Loucy (cell line): ENCODE measurements around the gene GPR17.

Source experiments
- H2AFZ ChIP-seq: fragments of 200-600 bp; sonication (generic); 2 replicates; pipeline ENCODE4 v1.6.0; 2016; ENCODE audit warnings: antibody characterized with exemption, mild to moderate bottlenecking, low read length, moderate library complexity
- H3F3A ChIP-seq: fragments of 200-600 bp; 2 replicates; pipeline ENCODE4 v1.6.0; 2016; ENCODE audit warnings: antibody characterized with exemption, low read depth, mild to moderate bottlenecking
- H3K27me3 ChIP-seq: fragments of 200-600 bp; sonication (generic); 2 replicates; pipeline ENCODE4 v1.6.1; 2014; ENCODE audit warnings: low read length, mild to moderate bottlenecking; ENCODE audit not compliant: insufficient read depth, poor library complexity, severe bottlenecking
- H3K36me3 ChIP-seq: fragments of 200-600 bp; sonication (generic); 2 replicates; pipeline ENCODE4 v1.6.1; 2016; ENCODE audit warnings: low read length; ENCODE audit not compliant: insufficient read depth
- H3K4me1 ChIP-seq: fragments of 200-600 bp; sonication (generic); 2 replicates; pipeline ENCODE4 v1.5.1; 2014; ENCODE audit warnings: low read length, mild to moderate bottlenecking; ENCODE audit not compliant: insufficient read depth, poor library complexity, severe bottlenecking
- H3K4me2 ChIP-seq: fragments of 200-600 bp; sonication (generic); 2 replicates; pipeline ENCODE4 v1.6.0; 2014; ENCODE audit warnings: antibody characterized with exemption, low read length, low read depth, mild to moderate bottlenecking; ENCODE audit not compliant: poor library complexity, severe bottlenecking
- H3K4me3 ChIP-seq: fragments of 200-600 bp; sonication (generic); 2 replicates; pipeline ENCODE4 v1.5.1; 2014; ENCODE audit warnings: low read length, mild to moderate bottlenecking, mixed read lengths; ENCODE audit not compliant: poor library complexity, severe bottlenecking
- H3K79me2 ChIP-seq: fragments of 200-600 bp; sonication (generic); 2 replicates; pipeline ENCODE4 v1.6.1; 2014; ENCODE audit warnings: low read length; ENCODE audit not compliant: insufficient read depth
- H3K9ac ChIP-seq: fragments of 200-600 bp; sonication (generic); 2 replicates; pipeline ENCODE4 v1.6.0; 2014; ENCODE audit warnings: mild to moderate bottlenecking, low read depth, low read length, moderate library complexity; ENCODE audit not compliant: poor library complexity, severe bottlenecking
- H3K9me2 ChIP-seq: fragments of 200-600 bp; sonication (generic); replicated peaks from 2 replicates; pipeline ENCODE4 v1.6.1; 2016; ENCODE audit warnings: low read depth, low read length, mixed read lengths
- H3K9me3 ChIP-seq: fragments of 200-600 bp; sonication (generic); 2 replicates; pipeline ENCODE4 v1.6.1; 2014; ENCODE audit warnings: mild to moderate bottlenecking, antibody characterized with exemption, low read length, low read depth; ENCODE audit not compliant: insufficient read depth
- H4K20me1 ChIP-seq: fragments of 200-600 bp; sonication (generic); 2 replicates; pipeline ENCODE4 v1.6.0; 2014; ENCODE audit warnings: antibody characterized with exemption, low read length, mild to moderate bottlenecking; ENCODE audit not compliant: insufficient read depth, poor library complexity, severe bottlenecking
- CTCF ChIP-seq: fragments of 200-600 bp; sonication (generic); conservative IDR thresholded peaks from 2 replicates; pipeline ENCODE4 v1.5.1; 2014; ENCODE audit warnings: mild to moderate bottlenecking, antibody characterized with exemption, low read length
- EZH2phosphoT487 ChIP-seq: fragments of 200-600 bp; IDR thresholded peaks from 2 replicates; pipeline ENCODE4 v1.6.1; 2018; ENCODE audit warnings: antibody characterized with exemption, mild to moderate bottlenecking, moderate library complexity, borderline replicate concordance

Gene GPR17

GRCh38 chr2:127665267-127665893 lies 19.4 kb downstream of the GPR17 start:
- Histone ChIP-seq H3K27me3 (no peaks in the 10 kb centered on the region), H3K9me2 (no peaks in the 10 kb centered on the region), H2AFZ (no peak overlapping the region), H3K9ac (no peak overlapping the region), H3F3A (no peaks in the 10 kb centered on the region), H3K4me3 (no peak overlapping the region), H3K36me3 (no peaks in the 10 kb centered on the region), H3K4me1 (no peaks in the 10 kb centered on the region), H3K4me2 (no peak overlapping the region), H3K9me3 (no peaks in the 10 kb centered on the region), H4K20me1 (no peaks in the 10 kb centered on the region), H3K79me2 (no peaks in the 10 kb centered on the region)
- TF ChIP-seq CTCF (no peak), EZH2phosphoT487 (no peak)

GRCh38 chr2:127669056-127669455 lies 23.1 kb downstream of the GPR17 start:
- H3K9ac ChIP-seq: no peak overlapping the region
- H3K27me3 ChIP-seq: no peaks in the 10 kb centered on the region
- H3K79me2 ChIP-seq: no peaks in the 10 kb centered on the region
- no peak overlapping the region for H3K4me3 ChIP-seq
- H3K9me2 ChIP-seq: no peaks in the 10 kb centered on the region
- H3K4me1 ChIP-seq: no peaks in the 10 kb centered on the region
- no peaks in the 10 kb centered on the region for H3K36me3 ChIP-seq
- no peak overlapping the region for H3K4me2 ChIP-seq
- no peaks in the 10 kb centered on the region for H4K20me1 ChIP-seq
- H3K9me3 ChIP-seq: no peaks in the 10 kb centered on the region
- TF ChIP-seq CTCF: no peak
- no peak for TF ChIP-seq EZH2phosphoT487
- H2AFZ ChIP-seq: no peak overlapping the region
- H3F3A ChIP-seq: no peaks in the 10 kb centered on the region

GRCh38 chr2:127670055-127670956 lies 24.4 kb downstream of the GPR17 start:
- H3K9me2 ChIP-seq: no peaks in the 10 kb centered on the region
- no peak for TF ChIP-seq EZH2phosphoT487
- TF ChIP-seq CTCF: no peak
- no peaks in the 10 kb centered on the region for H3K79me2 ChIP-seq
- no peak overlapping the region for H3K4me3 ChIP-seq
- H3K27me3 ChIP-seq: no peaks in the 10 kb centered on the region
- no peaks in the 10 kb centered on the region for H4K20me1 ChIP-seq
- H3K4me2 ChIP-seq: no peak overlapping the region
- no peaks in the 10 kb centered on the region for H3K36me3 ChIP-seq
- no peak overlapping the region for H3K9ac ChIP-seq
- no peak overlapping the region for H2AFZ ChIP-seq
- H3K4me1 ChIP-seq: no peaks in the 10 kb centered on the region
- H3F3A ChIP-seq: no peaks in the 10 kb centered on the region
- H3K9me3 ChIP-seq: no peaks in the 10 kb centered on the region
